GM12878 (cell line): ENCODE results near the gene GYG1. TPM values are rescaled to one million over a fixed set of nuclear protein-coding genes. Genes with fewer than 3 reads are reported as not detected.

ENCODE experiments used
- CBFB ChIP-seq: IDR thresholded peaks from 2 replicates; pipeline ENCODE4 v1.6.1; 2016; ENCODE audit warnings: antibody characterized with exemption, low read depth
- KLF5 ChIP-seq: fragments of 450-650 bp; IDR thresholded peaks from 2 replicates; pipeline ENCODE4 v1.6.1; 2014; ENCODE audit warnings: mild to moderate bottlenecking; ENCODE audit not compliant: partially characterized antibody
- POU2F2 ChIP-seq: IDR thresholded peaks from 3 replicates; pipeline ENCODE4 v1.6.1; 2011; ENCODE audit warnings: low read depth, mild to moderate bottlenecking, low read length, borderline replicate concordance
- RAD51 ChIP-seq: fragments of 450-650 bp; IDR thresholded peaks from 2 replicates; pipeline ENCODE4 v1.6.1; 2016; ENCODE audit warnings: moderate library complexity, mild to moderate bottlenecking, inconsistent platforms
- RB1 ChIP-seq: fragments of 450-650 bp; formaldehyde crosslinking; IDR thresholded peaks from 2 replicates; pipeline ENCODE4 v1.6.1; 2017; ENCODE audit warnings: mild to moderate bottlenecking, borderline replicate concordance
- RELA ChIP-seq: fragments of 450-650 bp; IDR thresholded peaks from 2 replicates; pipeline ENCODE4 v1.8.0; 2014; ENCODE audit warnings: borderline replicate concordance; ENCODE audit not compliant: partially characterized antibody
- ZNF207 ChIP-seq: fragments of 450-650 bp; IDR thresholded peaks from 2 replicates; pipeline ENCODE4 v1.6.1; 2014; ENCODE audit warnings: antibody characterized with exemption, mild to moderate bottlenecking, borderline replicate concordance
- ZNF384 ChIP-seq: IDR thresholded peaks from 2 replicates; pipeline ENCODE4 v1.6.1; 2012; ENCODE audit warnings: low read depth, mild to moderate bottlenecking, low read length, improper control_type of control experiment, borderline replicate concordance
- polyA plus RNA-seq, 11 experiments: library from polyadenylated mRNA; depleted of rRNA in 4 of 11; unstranded in 6 of 11; stranded (reverse) in 5 of 11; fragments of >200 nt; fragmentation: Nextera tagmentation in 4 of 11; fragmentation: Illumina TruSeq in 1 of 11; extraction: Ambion mirVana in 4 of 11; extraction: Trizol in 1 of 11; gene quantifications; 1 replicate in 1 of 11; 2 replicates in 10 of 11; pipeline versions ENCODE4 v1.2.1 to v1.2.3, GENCODE V29; 2011 to 2016; ENCODE audit warnings: inconsistent platforms in 2 of 11, missing spikeins in 2 of 11, low read depth in 1 of 11
- total RNA-seq, 4 experiments: library from RNA; depleted of rRNA in 3 of 4; stranded (reverse); fragments of >200 nt in 3 of 4; fragmentation: Illumina TruSeq in 1 of 4; extraction: Trizol in 1 of 4; gene quantifications; 2 replicates each; pipeline versions ENCODE4 v1.2.1 to v1.2.3, GENCODE V29; 2013 to 2021
- TF ChIP-seq, protein P1 (sequence below): fragments of 450-650 bp; IDR thresholded peaks from 2 replicates; pipeline ENCODE4 v1.6.1; 2018; ENCODE audit warnings: mild to moderate bottlenecking, low read depth, moderate library complexity; ENCODE audit not compliant: partially characterized antibody
- TF ChIP-seq, protein P2 (sequence below): IDR thresholded peaks from 2 replicates; pipeline ENCODE4 v1.6.1; 2011; ENCODE audit warnings: borderline replicate concordance, low read depth, mild to moderate bottlenecking, moderate library complexity, mixed read lengths, low read length; ENCODE audit not compliant: insufficient read depth; ENCODE audit errors: extremely low read length
- TF ChIP-seq, protein P3 (sequence below): fragments of 450-650 bp; IDR thresholded peaks from 2 replicates; pipeline ENCODE4 v1.6.1; 2017; ENCODE audit warnings: mild to moderate bottlenecking, low read depth, inconsistent platforms; ENCODE audit not compliant: poor library complexity, severe bottlenecking
- TF ChIP-seq, protein P4 (sequence below): fragments of 450-650 bp; conservative IDR thresholded peaks from 2 replicates; pipeline ENCODE4 v1.6.1; 2017; ENCODE audit warnings: mild to moderate bottlenecking, moderate library complexity
- TF ChIP-seq, protein P5 (sequence below): IDR thresholded peaks from 2 replicates; pipeline ENCODE4 v1.6.1; 2011; ENCODE audit warnings: borderline replicate concordance, low read depth, mild to moderate bottlenecking, moderate library complexity, low read length; ENCODE audit not compliant: insufficient read depth, poor library complexity, severe bottlenecking
- TF ChIP-seq, protein P6 (sequence below): IDR thresholded peaks from 2 replicates; pipeline ENCODE4 v1.6.1; 2012; ENCODE audit warnings: mild to moderate bottlenecking, low read depth, low read length

The GYG1 gene
- total and polyA plus RNA-seq, 10 of the 15 experiments (the other 5 are each of a cell fraction or from before 2014, with no cell fraction given): 11.8 to 38.9 (median 22.9) TPM

DNA sequence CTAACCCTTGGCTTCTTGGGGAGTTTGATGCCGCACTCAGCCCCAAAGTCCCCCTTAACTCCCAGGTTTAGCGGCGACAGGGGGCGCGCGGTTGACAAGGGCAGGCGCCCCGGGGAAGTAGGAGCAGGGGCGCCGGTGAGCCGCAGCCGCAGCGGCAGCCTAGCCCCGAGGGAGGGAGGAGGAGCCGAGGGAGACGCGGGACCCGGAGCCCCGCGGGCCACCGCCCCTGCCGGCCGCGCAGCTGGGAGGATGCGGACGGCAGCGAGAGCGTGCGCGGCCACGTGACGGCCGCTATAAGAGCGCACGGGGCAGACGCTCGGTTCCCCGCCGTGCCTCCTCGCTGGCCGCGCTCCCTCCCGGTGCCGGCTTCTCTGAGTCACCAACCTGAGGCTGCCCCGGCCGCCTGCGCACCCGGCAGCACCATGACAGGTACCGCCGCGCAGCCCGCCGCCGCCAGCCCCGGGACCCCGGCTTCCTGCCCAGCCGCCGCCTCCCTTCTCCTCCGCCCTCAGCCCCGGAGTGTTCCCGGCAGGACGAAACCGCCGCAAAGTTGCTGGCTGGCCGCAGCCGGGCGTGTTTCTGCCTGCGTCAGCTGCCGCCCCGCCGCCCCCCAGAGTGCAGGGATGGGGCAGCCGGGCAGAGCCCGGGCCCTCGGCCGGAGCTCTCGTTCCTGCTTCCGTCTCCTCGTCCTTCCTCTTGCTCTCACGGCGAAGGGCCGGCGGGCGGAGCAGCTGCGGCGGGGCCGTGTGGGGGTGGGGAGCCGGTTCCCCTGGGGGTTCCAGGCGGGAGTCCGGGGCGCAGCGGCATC is at the start of gene GYG1 (continued):
- TF ChIP-seq, protein P1, sequence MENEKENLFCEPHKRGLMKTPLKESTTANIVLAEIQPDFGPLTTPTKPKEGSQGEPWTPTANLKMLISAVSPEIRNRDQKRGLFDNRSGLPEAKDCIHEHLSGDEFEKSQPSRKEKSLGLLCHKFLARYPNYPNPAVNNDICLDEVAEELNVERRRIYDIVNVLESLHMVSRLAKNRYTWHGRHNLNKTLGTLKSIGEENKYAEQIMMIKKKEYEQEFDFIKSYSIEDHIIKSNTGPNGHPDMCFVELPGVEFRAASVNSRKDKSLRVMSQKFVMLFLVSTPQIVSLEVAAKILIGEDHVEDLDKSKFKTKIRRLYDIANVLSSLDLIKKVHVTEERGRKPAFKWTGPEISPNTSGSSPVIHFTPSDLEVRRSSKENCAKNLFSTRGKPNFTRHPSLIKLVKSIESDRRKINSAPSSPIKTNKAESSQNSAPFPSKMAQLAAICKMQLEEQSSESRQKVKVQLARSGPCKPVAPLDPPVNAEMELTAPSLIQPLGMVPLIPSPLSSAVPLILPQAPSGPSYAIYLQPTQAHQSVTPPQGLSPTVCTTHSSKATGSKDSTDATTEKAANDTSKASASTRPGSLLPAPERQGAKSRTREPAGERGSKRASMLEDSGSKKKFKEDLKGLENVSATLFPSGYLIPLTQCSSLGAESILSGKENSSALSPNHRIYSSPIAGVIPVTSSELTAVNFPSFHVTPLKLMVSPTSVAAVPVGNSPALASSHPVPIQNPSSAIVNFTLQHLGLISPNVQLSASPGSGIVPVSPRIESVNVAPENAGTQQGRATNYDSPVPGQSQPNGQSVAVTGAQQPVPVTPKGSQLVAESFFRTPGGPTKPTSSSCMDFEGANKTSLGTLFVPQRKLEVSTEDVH: no peak
- TF ChIP-seq RAD51: no peak
- TF ChIP-seq CBFB: no peak
- TF ChIP-seq RELA: peak; percentile 18
- TF ChIP-seq, protein P2, sequence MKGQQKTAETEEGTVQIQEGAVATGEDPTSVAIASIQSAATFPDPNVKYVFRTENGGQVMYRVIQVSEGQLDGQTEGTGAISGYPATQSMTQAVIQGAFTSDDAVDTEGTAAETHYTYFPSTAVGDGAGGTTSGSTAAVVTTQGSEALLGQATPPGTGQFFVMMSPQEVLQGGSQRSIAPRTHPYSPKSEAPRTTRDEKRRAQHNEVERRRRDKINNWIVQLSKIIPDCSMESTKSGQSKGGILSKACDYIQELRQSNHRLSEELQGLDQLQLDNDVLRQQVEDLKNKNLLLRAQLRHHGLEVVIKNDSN: peak; percentile 95
- TF ChIP-seq, protein P3, sequence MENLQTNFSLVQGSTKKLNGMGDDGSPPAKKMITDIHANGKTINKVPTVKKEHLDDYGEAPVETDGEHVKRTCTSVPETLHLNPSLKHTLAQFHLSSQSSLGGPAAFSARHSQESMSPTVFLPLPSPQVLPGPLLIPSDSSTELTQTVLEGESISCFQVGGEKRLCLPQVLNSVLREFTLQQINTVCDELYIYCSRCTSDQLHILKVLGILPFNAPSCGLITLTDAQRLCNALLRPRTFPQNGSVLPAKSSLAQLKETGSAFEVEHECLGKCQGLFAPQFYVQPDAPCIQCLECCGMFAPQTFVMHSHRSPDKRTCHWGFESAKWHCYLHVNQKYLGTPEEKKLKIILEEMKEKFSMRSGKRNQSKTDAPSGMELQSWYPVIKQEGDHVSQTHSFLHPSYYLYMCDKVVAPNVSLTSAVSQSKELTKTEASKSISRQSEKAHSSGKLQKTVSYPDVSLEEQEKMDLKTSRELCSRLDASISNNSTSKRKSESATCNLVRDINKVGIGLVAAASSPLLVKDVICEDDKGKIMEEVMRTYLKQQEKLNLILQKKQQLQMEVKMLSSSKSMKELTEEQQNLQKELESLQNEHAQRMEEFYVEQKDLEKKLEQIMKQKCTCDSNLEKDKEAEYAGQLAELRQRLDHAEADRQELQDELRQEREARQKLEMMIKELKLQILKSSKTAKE: no peak
- TF ChIP-seq ZNF207: no peak
- no peak for TF ChIP-seq RB1
- 0 out of 3 replicates have a peak, but pooled peaks have one; percentile 16 for TF ChIP-seq POU2F2
- TF ChIP-seq, protein P4, sequence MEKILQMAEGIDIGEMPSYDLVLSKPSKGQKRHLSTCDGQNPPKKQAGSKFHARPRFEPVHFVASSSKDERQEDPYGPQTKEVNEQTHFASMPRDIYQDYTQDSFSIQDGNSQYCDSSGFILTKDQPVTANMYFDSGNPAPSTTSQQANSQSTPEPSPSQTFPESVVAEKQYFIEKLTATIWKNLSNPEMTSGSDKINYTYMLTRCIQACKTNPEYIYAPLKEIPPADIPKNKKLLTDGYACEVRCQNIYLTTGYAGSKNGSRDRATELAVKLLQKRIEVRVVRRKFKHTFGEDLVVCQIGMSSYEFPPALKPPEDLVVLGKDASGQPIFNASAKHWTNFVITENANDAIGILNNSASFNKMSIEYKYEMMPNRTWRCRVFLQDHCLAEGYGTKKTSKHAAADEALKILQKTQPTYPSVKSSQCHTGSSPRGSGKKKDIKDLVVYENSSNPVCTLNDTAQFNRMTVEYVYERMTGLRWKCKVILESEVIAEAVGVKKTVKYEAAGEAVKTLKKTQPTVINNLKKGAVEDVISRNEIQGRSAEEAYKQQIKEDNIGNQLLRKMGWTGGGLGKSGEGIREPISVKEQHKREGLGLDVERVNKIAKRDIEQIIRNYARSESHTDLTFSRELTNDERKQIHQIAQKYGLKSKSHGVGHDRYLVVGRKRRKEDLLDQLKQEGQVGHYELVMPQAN: peak; percentile 68; the same call in 1 of the 2 replicates
- TF ChIP-seq, protein P5, sequence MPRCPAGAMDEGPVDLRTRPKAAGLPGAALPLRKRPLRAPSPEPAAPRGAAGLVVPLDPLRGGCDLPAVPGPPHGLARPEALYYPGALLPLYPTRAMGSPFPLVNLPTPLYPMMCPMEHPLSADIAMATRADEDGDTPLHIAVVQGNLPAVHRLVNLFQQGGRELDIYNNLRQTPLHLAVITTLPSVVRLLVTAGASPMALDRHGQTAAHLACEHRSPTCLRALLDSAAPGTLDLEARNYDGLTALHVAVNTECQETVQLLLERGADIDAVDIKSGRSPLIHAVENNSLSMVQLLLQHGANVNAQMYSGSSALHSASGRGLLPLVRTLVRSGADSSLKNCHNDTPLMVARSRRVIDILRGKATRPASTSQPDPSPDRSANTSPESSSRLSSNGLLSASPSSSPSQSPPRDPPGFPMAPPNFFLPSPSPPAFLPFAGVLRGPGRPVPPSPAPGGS: no peak
- peak; percentile 66 for TF ChIP-seq KLF5
- TF ChIP-seq ZNF384: no peak
- TF ChIP-seq, protein P6, sequence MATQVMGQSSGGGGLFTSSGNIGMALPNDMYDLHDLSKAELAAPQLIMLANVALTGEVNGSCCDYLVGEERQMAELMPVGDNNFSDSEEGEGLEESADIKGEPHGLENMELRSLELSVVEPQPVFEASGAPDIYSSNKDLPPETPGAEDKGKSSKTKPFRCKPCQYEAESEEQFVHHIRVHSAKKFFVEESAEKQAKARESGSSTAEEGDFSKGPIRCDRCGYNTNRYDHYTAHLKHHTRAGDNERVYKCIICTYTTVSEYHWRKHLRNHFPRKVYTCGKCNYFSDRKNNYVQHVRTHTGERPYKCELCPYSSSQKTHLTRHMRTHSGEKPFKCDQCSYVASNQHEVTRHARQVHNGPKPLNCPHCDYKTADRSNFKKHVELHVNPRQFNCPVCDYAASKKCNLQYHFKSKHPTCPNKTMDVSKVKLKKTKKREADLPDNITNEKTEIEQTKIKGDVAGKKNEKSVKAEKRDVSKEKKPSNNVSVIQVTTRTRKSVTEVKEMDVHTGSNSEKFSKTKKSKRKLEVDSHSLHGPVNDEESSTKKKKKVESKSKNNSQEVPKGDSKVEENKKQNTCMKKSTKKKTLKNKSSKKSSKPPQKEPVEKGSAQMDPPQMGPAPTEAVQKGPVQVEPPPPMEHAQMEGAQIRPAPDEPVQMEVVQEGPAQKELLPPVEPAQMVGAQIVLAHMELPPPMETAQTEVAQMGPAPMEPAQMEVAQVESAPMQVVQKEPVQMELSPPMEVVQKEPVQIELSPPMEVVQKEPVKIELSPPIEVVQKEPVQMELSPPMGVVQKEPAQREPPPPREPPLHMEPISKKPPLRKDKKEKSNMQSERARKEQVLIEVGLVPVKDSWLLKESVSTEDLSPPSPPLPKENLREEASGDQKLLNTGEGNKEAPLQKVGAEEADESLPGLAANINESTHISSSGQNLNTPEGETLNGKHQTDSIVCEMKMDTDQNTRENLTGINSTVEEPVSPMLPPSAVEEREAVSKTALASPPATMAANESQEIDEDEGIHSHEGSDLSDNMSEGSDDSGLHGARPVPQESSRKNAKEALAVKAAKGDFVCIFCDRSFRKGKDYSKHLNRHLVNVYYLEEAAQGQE: no peak
